ENCODE measurements around the gene SGO2.
A peak's percentile ranks its signal among the peaks of the same experiment; 100 is the strongest.
"Not testable (repeated sequence)": the region's sequence is repeated elsewhere in the genome, so short reads cannot be mapped to it uniquely, and the experiment has no call there.

The SGO2 gene

DNA sequence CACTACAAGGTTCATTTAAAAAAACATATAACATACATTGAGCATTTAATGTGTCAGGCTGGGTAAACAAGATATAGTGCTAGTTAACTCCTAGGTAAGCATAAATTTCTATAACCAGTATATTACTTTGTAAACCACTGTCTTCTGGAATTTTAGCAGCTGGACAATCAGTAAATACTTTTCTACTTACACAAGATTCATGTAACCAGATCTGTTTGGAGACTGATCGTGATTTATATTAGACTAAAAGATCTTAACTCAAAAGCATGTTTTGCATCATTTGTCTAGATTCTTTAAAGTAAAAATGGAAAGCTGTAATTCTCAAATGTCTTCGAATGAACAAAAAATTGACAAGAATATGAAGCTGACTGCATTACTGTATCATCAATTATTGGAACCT is 941 bp upstream of the SGO2 start:
- H3K9ac ChIP-seq (ENCODE audit: low read length), result no peak overlapping the region
- H3K27me3 ChIP-seq (ENCODE audit: control insufficient read depth in 1 of 2, insufficient read depth in 2 of 2, low read length in 2 of 2), result no peaks in the 10 kb centered on the region
- peak overlapping the region in 1 of 2 donors; percentile 85 for H3K4me3 ChIP-seq (ENCODE audit: low read depth in 1 of 2, low read length in 2 of 2)

DNA sequence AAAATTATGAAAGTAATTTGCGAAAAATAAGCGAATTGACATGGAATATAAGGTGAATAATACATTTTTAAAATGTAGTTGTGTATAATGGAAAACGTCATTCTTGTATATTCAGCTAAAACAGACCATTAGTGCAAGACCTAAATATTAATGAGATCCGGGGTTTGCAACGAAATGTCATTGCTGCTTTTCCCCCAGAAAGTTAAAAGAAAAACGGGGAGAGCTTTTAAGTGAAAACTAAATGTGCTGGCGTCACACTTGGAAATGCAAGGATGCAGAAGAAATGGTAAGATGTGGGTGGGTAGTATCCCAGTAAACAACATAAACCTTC is 491 bp upstream of the SGO2 start:
- Histone ChIP-seq H3K27ac (ENCODE audit: low read depth, low read length) (peak overlapping the region; percentile 64), H3K4me1 (ENCODE audit: insufficient read depth, low read length) (peaks cover 6% of the 10 kb centered on the region)

More for the DNA sequence above, 941 bp upstream of the SGO2 start:
- Histone ChIP-seq H3K9me3 (ENCODE audit: low read length) (no peaks in the 10 kb centered on the region), H3K27ac (ENCODE audit: low read depth, low read length) (no peak overlapping the region), H3K36me3 (ENCODE audit: insufficient read depth, low read length) (no peaks in the 10 kb centered on the region), H3K4me1 (ENCODE audit: insufficient read depth, low read length) (peaks cover 6% of the 10 kb centered on the region)

DNA sequence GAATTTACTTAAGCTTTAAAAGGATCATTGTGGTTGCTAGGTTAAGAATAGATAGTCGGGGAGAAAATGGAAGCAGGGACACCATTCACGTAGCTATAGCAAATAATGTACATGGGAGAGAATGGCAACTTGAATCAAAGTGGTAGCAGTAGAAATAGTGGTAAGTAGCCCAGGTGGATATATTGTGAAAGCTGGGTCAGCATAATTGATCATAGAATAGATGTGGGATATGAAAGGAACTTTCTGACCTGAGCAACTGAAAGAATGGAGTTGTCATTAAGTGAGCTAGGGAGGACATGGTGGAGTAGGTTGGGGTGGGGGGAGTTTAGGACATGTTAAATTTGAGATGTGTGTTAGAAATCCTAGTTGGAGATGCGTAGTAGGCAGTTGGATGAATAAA is 2.2 kb downstream of the SGO2 start:
- Histone ChIP-seq H3K27me3 (ENCODE audit: control insufficient read depth in 1 of 2, insufficient read depth in 2 of 2, low read length in 2 of 2) (no peaks in the 10 kb centered on the region), H3K9me3 (ENCODE audit: low read length) (no peaks in the 10 kb centered on the region), H3K36me3 (ENCODE audit: insufficient read depth, low read length) (no peaks in the 10 kb centered on the region), H3K4me1 (ENCODE audit: insufficient read depth, low read length) (peaks cover 6% of the 10 kb centered on the region), H3K4me3 (ENCODE audit: low read depth in 1 of 2, low read length in 2 of 2) (no peak overlapping the region), H3K27ac (ENCODE audit: low read depth, low read length) (no peak overlapping the region), H3K9ac (ENCODE audit: low read length) (no peak overlapping the region)

More for the DNA sequence above, 491 bp upstream of the SGO2 start:
- peak overlapping the region; percentile 78 to 85 for H3K4me3 ChIP-seq (ENCODE audit: low read depth in 1 of 2, low read length in 2 of 2)
- H3K9ac ChIP-seq (ENCODE audit: low read length), result peak overlapping the region; percentile 55
- no peaks in the 10 kb centered on the region for H3K27me3 ChIP-seq (ENCODE audit: control insufficient read depth in 1 of 2, insufficient read depth in 2 of 2, low read length in 2 of 2)
- no peaks in the 10 kb centered on the region for H3K9me3 ChIP-seq (ENCODE audit: low read length)
- H3K36me3 ChIP-seq (ENCODE audit: insufficient read depth, low read length), result no peaks in the 10 kb centered on the region

DNA sequence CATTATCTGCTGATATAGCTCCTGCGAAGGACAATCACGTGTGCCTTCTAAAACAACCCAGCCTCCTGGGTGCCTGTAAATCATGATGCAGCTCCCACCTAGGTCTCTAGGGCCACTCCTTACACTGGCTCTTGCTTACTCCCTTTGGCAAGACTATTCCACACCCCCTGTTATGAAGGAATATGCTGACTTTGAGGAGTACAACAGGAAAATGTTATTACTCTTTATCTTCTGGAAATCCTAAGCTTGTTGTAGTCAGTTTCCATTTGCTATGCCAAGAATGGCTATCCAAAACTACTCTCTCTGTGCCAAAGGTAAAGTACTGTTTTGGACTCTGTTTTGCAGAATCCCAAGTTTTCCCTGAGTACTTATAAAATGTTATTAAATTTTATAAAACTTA is 7.7 kb downstream of the SGO2 start:
- no peaks in the 10 kb centered on the region for H3K27me3 ChIP-seq (ENCODE audit: control insufficient read depth in 1 of 2, insufficient read depth in 2 of 2, low read length in 2 of 2)
- H3K9ac ChIP-seq (ENCODE audit: low read length), result no peak overlapping the region
- H3K36me3 ChIP-seq (ENCODE audit: insufficient read depth, low read length), result no peaks in the 10 kb centered on the region
- no peaks in the 10 kb centered on the region for H3K4me1 ChIP-seq (ENCODE audit: insufficient read depth, low read length)
- no peak overlapping the region for H3K4me3 ChIP-seq (ENCODE audit: low read depth in 1 of 2, low read length in 2 of 2)
- H3K27ac ChIP-seq (ENCODE audit: low read depth, low read length), result no peak overlapping the region
- no peaks in the 10 kb centered on the region for H3K9me3 ChIP-seq (ENCODE audit: low read length)

DNA sequence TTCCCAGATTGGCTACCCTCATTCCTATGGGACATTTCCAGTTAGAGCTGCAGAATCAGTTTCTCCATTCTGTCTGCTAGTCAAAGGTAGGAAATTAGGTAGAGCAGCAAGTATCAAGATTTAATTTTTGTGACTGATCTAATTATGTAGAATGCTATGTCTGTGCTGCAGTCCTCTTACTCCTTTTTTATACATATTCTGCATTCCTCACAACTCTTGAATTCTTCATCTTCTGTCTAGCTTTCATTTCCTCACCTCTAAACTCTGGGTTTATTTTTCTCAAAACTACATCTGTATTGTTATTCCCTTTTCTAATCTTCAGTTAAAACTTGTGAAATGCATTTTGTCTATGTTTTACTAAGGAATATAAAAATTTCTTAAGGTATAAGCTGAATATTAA is 8.6 kb downstream of the SGO2 start:
- Histone ChIP-seq H3K27me3 (ENCODE audit: control insufficient read depth in 1 of 2, insufficient read depth in 2 of 2, low read length in 2 of 2) (no peaks in the 10 kb centered on the region), H3K4me1 (ENCODE audit: insufficient read depth, low read length) (no peaks in the 10 kb centered on the region)

DNA sequence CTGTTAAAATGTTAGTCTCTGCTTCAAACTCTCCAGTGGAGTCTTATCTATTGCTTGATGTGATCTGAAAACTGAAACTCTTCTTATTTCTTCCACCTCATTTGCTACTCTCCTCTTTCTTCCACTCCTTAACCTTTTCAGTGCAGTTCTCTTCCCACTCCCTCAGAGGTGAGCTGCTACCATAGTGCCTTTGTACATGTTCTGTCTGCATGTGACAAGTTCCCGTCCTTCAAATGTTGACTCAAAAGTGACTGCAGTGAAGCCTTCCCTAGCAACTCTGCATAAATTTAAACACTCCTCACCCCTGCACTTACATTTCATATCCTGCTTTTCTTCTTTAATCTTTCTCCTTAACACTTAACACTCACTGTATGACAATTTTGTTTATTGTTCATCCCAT is 12.1 kb downstream of the SGO2 start:
- Histone ChIP-seq H3K27me3 (ENCODE audit: control insufficient read depth in 1 of 2, insufficient read depth in 2 of 2, low read length in 2 of 2) (no peaks in the 10 kb centered on the region), H3K36me3 (ENCODE audit: insufficient read depth, low read length) (no peaks in the 10 kb centered on the region), H3K9me3 (ENCODE audit: low read length) (no peaks in the 10 kb centered on the region), H3K27ac (ENCODE audit: low read depth, low read length) (no peak overlapping the region), H3K4me3 (ENCODE audit: low read depth in 1 of 2, low read length in 2 of 2) (no peak overlapping the region), H3K9ac (ENCODE audit: low read length) (no peak overlapping the region), H3K4me1 (ENCODE audit: insufficient read depth, low read length) (no peaks in the 10 kb centered on the region)

More for the DNA sequence above, 8.6 kb downstream of the SGO2 start:
- H3K36me3 ChIP-seq (ENCODE audit: insufficient read depth, low read length), result no peaks in the 10 kb centered on the region
- H3K27ac ChIP-seq (ENCODE audit: low read depth, low read length), result no peak overlapping the region
- no peaks in the 10 kb centered on the region for H3K9me3 ChIP-seq (ENCODE audit: low read length)
- H3K9ac ChIP-seq (ENCODE audit: low read length), result no peak overlapping the region
- H3K4me3 ChIP-seq (ENCODE audit: low read depth in 1 of 2, low read length in 2 of 2), result no peak overlapping the region

DNA sequence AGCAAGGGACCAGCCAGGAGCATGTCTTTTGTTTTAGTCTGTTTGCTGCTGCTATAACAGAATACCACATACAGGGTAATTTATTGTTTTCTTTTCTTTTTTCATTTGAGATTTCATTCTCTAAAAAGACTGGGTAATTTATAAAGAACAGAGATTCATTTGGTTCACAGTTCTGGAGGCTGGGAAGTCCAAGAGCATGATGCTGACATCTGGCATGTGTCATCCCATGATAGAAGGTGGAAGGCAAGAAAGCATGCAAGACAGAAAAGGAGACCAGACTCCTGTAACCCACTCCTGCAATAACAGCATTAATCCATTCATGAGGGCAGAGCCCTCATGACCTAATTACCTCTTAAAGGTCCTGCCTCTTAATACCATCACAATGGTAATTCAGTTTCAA is 14.8 kb downstream of the SGO2 start:
- H3K9ac ChIP-seq (ENCODE audit: low read length), result no peak overlapping the region

DNA sequence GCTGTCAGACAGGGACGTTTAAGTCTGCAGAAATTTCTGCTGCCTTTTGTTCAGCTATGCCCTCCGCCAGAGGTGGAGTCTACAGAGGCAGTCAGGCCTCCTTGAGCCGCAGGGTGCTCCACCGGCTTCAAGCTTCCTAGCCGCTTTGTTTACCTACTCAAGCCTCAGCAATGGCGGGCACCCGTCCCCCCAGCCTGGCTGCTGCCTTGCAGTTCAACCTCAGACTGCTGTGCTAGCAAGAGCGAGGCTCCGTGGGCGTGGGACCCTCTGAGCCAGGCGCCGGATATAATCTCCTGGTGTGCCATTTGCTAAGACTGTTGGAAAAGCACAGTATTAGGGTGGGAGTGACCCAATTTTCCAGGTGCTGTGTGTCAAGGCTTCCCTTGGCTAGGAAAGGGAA is 40.6 kb downstream of the SGO2 start:
- not testable (repeated sequence) for H3K36me3 ChIP-seq (ENCODE audit: insufficient read depth, low read length); H3K27me3 ChIP-seq (ENCODE audit: control insufficient read depth in 1 of 2, insufficient read depth in 2 of 2, low read length in 2 of 2); H3K9me3 ChIP-seq (ENCODE audit: low read length); H3K4me3 ChIP-seq (ENCODE audit: low read depth in 1 of 2, low read length in 2 of 2); H3K9ac ChIP-seq (ENCODE audit: low read length); H3K27ac ChIP-seq (ENCODE audit: low read depth, low read length); H3K4me1 ChIP-seq (ENCODE audit: insufficient read depth, low read length)

More for the DNA sequence above, 14.8 kb downstream of the SGO2 start:
- no peak overlapping the region for H3K4me3 ChIP-seq (ENCODE audit: low read depth in 1 of 2, low read length in 2 of 2)
- H3K9me3 ChIP-seq (ENCODE audit: low read length), result no peaks in the 10 kb centered on the region
- no peaks in the 10 kb centered on the region for H3K4me1 ChIP-seq (ENCODE audit: insufficient read depth, low read length)
- H3K27ac ChIP-seq (ENCODE audit: low read depth, low read length), result no peak overlapping the region
- no peaks in the 10 kb centered on the region for H3K27me3 ChIP-seq (ENCODE audit: control insufficient read depth in 1 of 2, insufficient read depth in 2 of 2, low read length in 2 of 2)
- H3K36me3 ChIP-seq (ENCODE audit: insufficient read depth, low read length), result no peaks in the 10 kb centered on the region

DNA sequence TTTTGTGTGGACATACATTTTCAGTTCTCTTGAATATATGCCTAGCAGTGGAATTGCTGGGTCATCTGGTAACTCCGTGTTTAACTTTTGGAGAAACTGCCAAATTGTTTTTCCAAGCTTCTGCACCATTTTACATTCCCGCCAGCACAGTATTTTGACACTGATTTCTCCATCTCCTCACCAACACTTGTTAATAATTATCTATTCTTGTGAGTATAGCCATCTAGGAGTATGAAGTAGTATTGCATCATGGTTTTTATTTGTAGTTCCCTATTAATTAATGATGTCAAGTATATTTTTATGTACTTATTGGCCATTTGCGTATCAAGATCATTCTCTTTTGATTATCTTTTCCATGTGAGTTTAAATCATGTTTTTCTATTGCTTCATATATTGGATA is 41.9 kb downstream of the SGO2 start:
- no peak overlapping the region for H3K9ac ChIP-seq (ENCODE audit: low read length)
- H3K4me3 ChIP-seq (ENCODE audit: low read depth in 1 of 2, low read length in 2 of 2), result no peak overlapping the region
- no peaks in the 10 kb centered on the region for H3K9me3 ChIP-seq (ENCODE audit: low read length)
- no peak overlapping the region for H3K27ac ChIP-seq (ENCODE audit: low read depth, low read length)
- no peaks in the 10 kb centered on the region for H3K27me3 ChIP-seq (ENCODE audit: control insufficient read depth in 1 of 2, insufficient read depth in 2 of 2, low read length in 2 of 2)
- H3K4me1 ChIP-seq (ENCODE audit: insufficient read depth, low read length), result no peaks in the 10 kb centered on the region
- H3K36me3 ChIP-seq (ENCODE audit: insufficient read depth, low read length), result no peaks in the 10 kb centered on the region

DNA sequence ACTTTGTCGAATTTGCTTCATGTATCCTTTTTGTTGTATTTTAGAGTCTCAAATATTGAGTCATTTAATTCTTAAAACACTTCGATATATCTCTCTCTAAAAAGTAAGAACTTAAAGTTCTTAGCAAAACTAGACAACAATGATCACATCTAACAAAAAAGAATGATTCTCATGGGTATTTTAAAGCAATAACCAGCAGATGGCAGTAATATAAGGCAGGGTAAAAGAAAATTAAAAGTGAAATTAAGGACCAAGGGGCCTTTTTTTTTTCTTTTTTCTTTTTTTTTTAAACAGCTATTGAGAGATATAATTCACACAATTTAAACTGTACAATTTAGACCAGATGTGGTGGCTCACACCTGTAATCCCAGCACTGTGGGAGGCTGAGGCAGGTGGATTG is 50.0 kb downstream of the SGO2 start:
- H3K27me3 ChIP-seq (ENCODE audit: control insufficient read depth in 1 of 2, insufficient read depth in 2 of 2, low read length in 2 of 2), result no peaks in the 10 kb centered on the region
- H3K9me3 ChIP-seq (ENCODE audit: low read length), result no peaks in the 10 kb centered on the region
- H3K4me1 ChIP-seq (ENCODE audit: insufficient read depth, low read length), result no peaks in the 10 kb centered on the region
- no peak overlapping the region for H3K9ac ChIP-seq (ENCODE audit: low read length)
- no peaks in the 10 kb centered on the region for H3K36me3 ChIP-seq (ENCODE audit: insufficient read depth, low read length)
- H3K4me3 ChIP-seq (ENCODE audit: low read depth in 1 of 2, low read length in 2 of 2), result no peak overlapping the region
- no peak overlapping the region for H3K27ac ChIP-seq (ENCODE audit: low read depth, low read length)

DNA sequence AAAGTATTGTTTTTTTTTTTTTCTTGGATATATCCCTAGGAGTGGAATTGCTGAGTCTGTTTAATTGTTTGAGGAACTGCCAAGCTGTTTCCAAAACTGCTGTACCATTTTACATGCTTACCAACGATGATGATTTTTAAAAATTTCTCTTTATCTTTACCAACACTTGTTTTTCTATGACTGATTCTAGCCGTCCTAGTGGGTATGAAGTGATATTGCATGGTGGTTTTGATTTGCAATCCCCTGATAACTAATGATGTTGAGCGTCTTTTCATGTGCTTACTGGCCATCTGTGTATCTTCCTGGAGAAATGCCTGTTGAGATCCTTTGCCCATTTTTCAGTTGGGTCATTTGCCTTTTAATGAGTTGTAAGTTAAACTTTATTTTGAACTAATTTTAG is 51.0 kb downstream of the SGO2 start:
- H3K9ac ChIP-seq (ENCODE audit: low read length), result no peak overlapping the region
- no peaks in the 10 kb centered on the region for H3K9me3 ChIP-seq (ENCODE audit: low read length)
- no peak overlapping the region for H3K27ac ChIP-seq (ENCODE audit: low read depth, low read length)
- no peaks in the 10 kb centered on the region for H3K36me3 ChIP-seq (ENCODE audit: insufficient read depth, low read length)
- H3K4me3 ChIP-seq (ENCODE audit: low read depth in 1 of 2, low read length in 2 of 2), result no peak overlapping the region
- no peaks in the 10 kb centered on the region for H3K4me1 ChIP-seq (ENCODE audit: insufficient read depth, low read length)
- H3K27me3 ChIP-seq (ENCODE audit: control insufficient read depth in 1 of 2, insufficient read depth in 2 of 2, low read length in 2 of 2), result no peaks in the 10 kb centered on the region

DNA sequence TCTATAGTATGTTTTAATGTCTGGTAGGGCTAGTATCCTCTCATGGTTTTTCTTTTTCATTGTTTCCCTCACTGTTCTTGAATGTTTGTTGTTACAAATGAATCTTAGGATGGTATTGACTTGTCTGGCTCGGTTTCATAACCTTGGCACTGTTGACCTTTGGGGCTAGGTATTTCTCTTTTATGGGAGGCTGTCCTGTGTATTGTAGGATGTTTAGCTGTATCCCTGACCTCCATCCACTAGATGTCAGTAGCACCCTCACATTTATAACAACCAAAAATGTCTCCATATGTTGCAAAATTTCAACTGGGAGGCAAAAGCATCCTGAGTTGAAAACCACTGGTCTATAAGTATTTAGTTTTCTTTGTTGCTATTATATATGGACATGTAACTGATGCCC is 52.8 kb downstream of the SGO2 start:
- no peaks in the 10 kb centered on the region for H3K27me3 ChIP-seq (ENCODE audit: control insufficient read depth in 1 of 2, insufficient read depth in 2 of 2, low read length in 2 of 2)
- H3K9me3 ChIP-seq (ENCODE audit: low read length), result no peaks in the 10 kb centered on the region
- no peaks in the 10 kb centered on the region for H3K4me1 ChIP-seq (ENCODE audit: insufficient read depth, low read length)
- H3K36me3 ChIP-seq (ENCODE audit: insufficient read depth, low read length), result no peaks in the 10 kb centered on the region
- no peak overlapping the region for H3K4me3 ChIP-seq (ENCODE audit: low read depth in 1 of 2, low read length in 2 of 2)
- no peak overlapping the region for H3K27ac ChIP-seq (ENCODE audit: low read depth, low read length)
- no peak overlapping the region for H3K9ac ChIP-seq (ENCODE audit: low read length)

Data from muscle layer of colon (tissue), 2 donors.